ENCODE measurements around the gene ATG16L2. TPM values are rescaled to one million over a fixed set of nuclear protein-coding genes. Genes with fewer than 3 reads are reported as not detected.
A peak's percentile ranks its signal among the peaks of the same experiment; 100 is the strongest.

ATG16L2 gene
- total and polyA plus RNA-seq, 2 of the 4 experiments (the other 2 are of a cell fraction), result 1.3 to 12.7 TPM

DNA sequence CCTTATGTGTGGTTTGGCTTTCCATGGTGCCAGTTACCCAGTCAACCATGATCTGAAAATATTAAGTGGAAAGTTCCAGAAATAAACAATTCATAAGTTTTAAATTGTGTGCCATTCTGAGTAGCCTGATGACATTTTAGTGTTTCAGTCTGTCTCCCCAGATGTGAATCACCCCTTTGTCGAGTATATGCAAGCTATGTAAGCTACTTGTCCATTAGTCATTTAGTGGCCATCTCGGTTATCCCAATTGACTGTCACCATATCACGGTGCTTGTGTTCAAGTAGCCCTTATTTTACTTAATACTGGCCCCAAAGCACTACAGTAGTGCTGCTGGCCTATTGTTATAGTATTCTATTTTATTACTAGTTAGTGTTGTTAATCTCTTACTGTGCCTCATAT, 44.9 kb downstream of the ATG16L2 start:
- no peaks in the 10 kb centered on the region for H3K36me3 ChIP-seq (ENCODE audit: control insufficient read depth, insufficient read depth, low read length)
- no peak overlapping the region for H2AK5ac ChIP-seq (ENCODE audit: low read depth, low read length)
- DNase-seq (peak; percentile 22), ATAC-seq (ENCODE audit: low read depth) (peak; percentile 14; the same call in 1 of the 2 replicates)
- H4K91ac ChIP-seq (ENCODE audit: insufficient read depth, low read depth, low read length), result no peak overlapping the region
- H4K8ac ChIP-seq (ENCODE audit: low read depth in 2 of 2, low read length in 2 of 2), result no peak overlapping the region
- CTCF ChIA-PET, result no interaction called here
- no TSS peak for BruUV-seq (replicated peaks)
- H3K14ac ChIP-seq (replicated peaks; ENCODE audit: low read depth, low read length), result no peak overlapping the region
- TF ChIP-seq, protein P1, sequence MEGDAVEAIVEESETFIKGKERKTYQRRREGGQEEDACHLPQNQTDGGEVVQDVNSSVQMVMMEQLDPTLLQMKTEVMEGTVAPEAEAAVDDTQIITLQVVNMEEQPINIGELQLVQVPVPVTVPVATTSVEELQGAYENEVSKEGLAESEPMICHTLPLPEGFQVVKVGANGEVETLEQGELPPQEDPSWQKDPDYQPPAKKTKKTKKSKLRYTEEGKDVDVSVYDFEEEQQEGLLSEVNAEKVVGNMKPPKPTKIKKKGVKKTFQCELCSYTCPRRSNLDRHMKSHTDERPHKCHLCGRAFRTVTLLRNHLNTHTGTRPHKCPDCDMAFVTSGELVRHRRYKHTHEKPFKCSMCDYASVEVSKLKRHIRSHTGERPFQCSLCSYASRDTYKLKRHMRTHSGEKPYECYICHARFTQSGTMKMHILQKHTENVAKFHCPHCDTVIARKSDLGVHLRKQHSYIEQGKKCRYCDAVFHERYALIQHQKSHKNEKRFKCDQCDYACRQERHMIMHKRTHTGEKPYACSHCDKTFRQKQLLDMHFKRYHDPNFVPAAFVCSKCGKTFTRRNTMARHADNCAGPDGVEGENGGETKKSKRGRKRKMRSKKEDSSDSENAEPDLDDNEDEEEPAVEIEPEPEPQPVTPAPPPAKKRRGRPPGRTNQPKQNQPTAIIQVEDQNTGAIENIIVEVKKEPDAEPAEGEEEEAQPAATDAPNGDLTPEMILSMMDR (conservative IDR thresholded peaks at IDR 0.05; ENCODE audit: low read depth, low read length), result no peak
- TF ChIP-seq CEBPB (IDR thresholded peaks at IDR 0.05; ENCODE audit: low read depth, low read length) (no peak), MXI1 (IDR thresholded peaks at IDR 0.05; ENCODE audit: borderline replicate concordance, low read depth, low read length) (no peak), FOS (IDR thresholded peaks at IDR 0.05; ENCODE audit: low read depth, low read length) (no peak)
- TF ChIP-seq, protein P2, sequence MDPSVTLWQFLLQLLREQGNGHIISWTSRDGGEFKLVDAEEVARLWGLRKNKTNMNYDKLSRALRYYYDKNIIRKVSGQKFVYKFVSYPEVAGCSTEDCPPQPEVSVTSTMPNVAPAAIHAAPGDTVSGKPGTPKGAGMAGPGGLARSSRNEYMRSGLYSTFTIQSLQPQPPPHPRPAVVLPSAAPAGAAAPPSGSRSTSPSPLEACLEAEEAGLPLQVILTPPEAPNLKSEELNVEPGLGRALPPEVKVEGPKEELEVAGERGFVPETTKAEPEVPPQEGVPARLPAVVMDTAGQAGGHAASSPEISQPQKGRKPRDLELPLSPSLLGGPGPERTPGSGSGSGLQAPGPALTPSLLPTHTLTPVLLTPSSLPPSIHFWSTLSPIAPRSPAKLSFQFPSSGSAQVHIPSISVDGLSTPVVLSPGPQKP (IDR thresholded peaks at IDR 0.05; ENCODE audit: borderline replicate concordance, low read depth, low read length), result no peak
- H3K27me3 ChIP-seq (ENCODE audit: control insufficient read depth, insufficient read depth, low read length), result no peaks in the 10 kb centered on the region
- POLR2A ChIA-PET (ENCODE audit: unreplicated experiment), result no interaction called here
- H2BK15ac ChIP-seq (ENCODE audit: low read depth, low read length), result no peak overlapping the region
- H3K4me3 ChIP-seq (ENCODE audit: insufficient read depth, low read depth, low read length), result no peak overlapping the region
- in situ Hi-C loops (cut with MboI; ENCODE audit: low sequenced_read_pairs) (no loop called here), intact Hi-C loops (cut with micrococcal nuclease) (no loop called here), dilution Hi-C loops (cut with HindIII; ENCODE audit: low sequenced_read_pairs, unreplicated experiment) (no loop called here)
- no peak overlapping the region for H2BK120ac ChIP-seq (ENCODE audit: low read depth, low read length)
- no peak overlapping the region for H4K5ac ChIP-seq (ENCODE audit: low read depth, low read length)
- peaks cover 2% of the 10 kb centered on the region; the same call in 1 of the 2 replicates for H3K4me1 ChIP-seq (ENCODE audit: control insufficient read depth, insufficient read depth, low read length)
- no peak overlapping the region for H3K23ac ChIP-seq (ENCODE audit: low read depth, low read length)
- H3K9ac ChIP-seq (ENCODE audit: low read depth, low read length), result no peak overlapping the region
- no peak overlapping the region for H3K18ac ChIP-seq (ENCODE audit: low read depth, low read length)
- no peak overlapping the region for H3K27ac ChIP-seq (ENCODE audit: insufficient read depth, low read length)
- WGBS, 2 experiments (ENCODE audit: extremely low coverage in 2 of 2, insufficient read length in 1 of 2), result no CpG with 5 or more reads among the region's 3 CpGs
- H2BK5ac ChIP-seq (ENCODE audit: low read depth, low read length, poor library complexity, severe bottlenecking), result no peak overlapping the region
- no peak overlapping the region for H3K4ac ChIP-seq (ENCODE audit: low read depth, low read length)
- H2BK20ac ChIP-seq (ENCODE audit: low read depth, low read length), result no peak overlapping the region
- no peak overlapping the region for H3K56ac ChIP-seq (ENCODE audit: extremely low read depth, insufficient read depth, low read length)
- H3K79me1 ChIP-seq (ENCODE audit: low read depth in 1 of 2, low read length in 2 of 2), result peaks cover 5 to 23% of the 10 kb centered on the region in 2 experiments; a peak in 3 of 4 replicates
- no peak overlapping the region for H2AK9ac ChIP-seq (replicated peaks; ENCODE audit: low read depth, low read length, poor library complexity)
- no peaks in the 10 kb centered on the region for H4K20me1 ChIP-seq (ENCODE audit: insufficient read depth, low read length)
- no peak overlapping the region for H2AFZ ChIP-seq (replicated peaks; ENCODE audit: low read length, poor library complexity)
- H3K4me2 ChIP-seq (ENCODE audit: low read depth, low read length), result no peak overlapping the region
- no peaks in the 10 kb centered on the region for H3K9me3 ChIP-seq (ENCODE audit: control insufficient read depth, insufficient read depth, low read length)
- 0 out of 2 replicates have a peak, but pooled peaks cover 3% of the 10 kb centered on the region for H3K9me1 ChIP-seq (ENCODE audit: insufficient read depth, low read length)

Data from IMR-90 (cell line).